DMS53 treated with DMSO at 0.1 percent for 48 hours (cell line): Measurements from ENCODE around the gene CD207.
A peak's percentile ranks its signal among the peaks of the same experiment; 100 is the strongest.
"Not testable (repeated sequence)": the region's sequence is repeated elsewhere in the genome, so short reads cannot be mapped to it uniquely, and the experiment has no call there.

ENCODE experiments used
- DNase-seq: peaks from one replicate; lab custom pipeline; 2025; ENCODE audit not compliant: unreplicated experiment; lab: John Stamatoyannopoulos, UW

Gene CD207

GRCh38 chr2:70829916-70830315 is 5.7 kb downstream of the CD207 start:
- DNase-seq = no peak

GRCh38 chr2:70828914-70829824 is 6.4 kb downstream of the CD207 start:
- no peak for DNase-seq

GRCh38 chr2:70828115-70828514 is 7.5 kb downstream of the CD207 start:
- DNase-seq = no peak

GRCh38 chr2:70827388-70827787 is 8.2 kb downstream of the CD207 start:
- DNase-seq = no peak

GRCh38 chr2:70826696-70827350 is 8.8 kb downstream of the CD207 start:
- no peak for DNase-seq

- DNase-seq = no peak
Observed at GRCh38 chr2:70823249-70823648, 12.4 kb downstream of the CD207 start.

- no peak for DNase-seq
Observed at GRCh38 chr2:70822843-70823242, 12.8 kb downstream of the CD207 start.

GRCh38 chr2:70820499-70820898 is 15.1 kb downstream of the CD207 start, which contains the start of gene CLEC4F:
CLEC4F (minus strand) TSS chr2:70820599; CDS start chr2:70820523, 76 bp downstream.
- no peak for DNase-seq

- DNase-seq = no peak
Observed at GRCh38 chr2:70817284-70817954, 18.2 kb downstream of the CD207 start.

GRCh38 chr2:70816726-70817125 is 18.9 kb downstream of the CD207 start:
- no peak for DNase-seq

- DNase-seq = no peak
Observed at GRCh38 chr2:70808983-70809958, 26.3 kb downstream of the CD207 start.

- no peak for DNase-seq
Observed at GRCh38 chr2:70807828-70808118, 27.8 kb downstream of the CD207 start.

GRCh38 chr2:70807102-70807827 is 28.4 kb downstream of the CD207 start:
- DNase-seq = peak; percentile 32

GRCh38 chr2:70806620-70807019 is 29.0 kb downstream of the CD207 start:
- no peak for DNase-seq

GRCh38 chr2:70806013-70806412 is 29.6 kb downstream of the CD207 start:
- no peak for DNase-seq

- no peak for DNase-seq
Observed at GRCh38 chr2:70801607-70802263, 33.9 kb downstream of the CD207 start.

GRCh38 chr2:70799706-70800105 is 35.9 kb downstream of the CD207 start:
- no peak for DNase-seq

GRCh38 chr2:70797996-70798395 is 37.6 kb downstream of the CD207 start:
- DNase-seq = not testable (repeated sequence)

- no peak for DNase-seq
Observed at GRCh38 chr2:70797506-70797905, 38.1 kb downstream of the CD207 start.

- no peak for DNase-seq
Observed at GRCh38 chr2:70796262-70796661, 39.4 kb downstream of the CD207 start.
